Adrenal gland (tissue), 5 donors: Measurements from ENCODE around the gene PIRT.

Experiments used
- CTCF ChIP-seq, 6 experiments: fragments of 450-650 bp in 4 of 6; fragments of 200-600 bp in 2 of 6; sonication (generic) in 1 of 6; IDR thresholded peaks; 1 replicate in 5 of 6; 2 replicates in 1 of 6; pipeline versions ENCODE4 v1.5.1 to v1.8.0; 2016 to 2021; ENCODE audit warnings: antibody characterized with exemption in 6 of 6, mild to moderate bottlenecking in 2 of 6, moderate library complexity in 1 of 6
- POLR2A ChIP-seq, 2 donors: fragments of 450-650 bp; IDR thresholded peaks; one replicate each; pipeline ENCODE4 v1.6.1; 2017; ENCODE audit warnings: antibody characterized with exemption in 2 of 2, mild to moderate bottlenecking in 2 of 2, moderate library complexity in 1 of 2
- donor health status: DM: no; HTN: no; CAD: no.

GRCh38 chr17:10806545-10807262, 31.2 kb downstream of the PIRT start:
- TF ChIP-seq CTCF (IDR thresholded peaks at IDR 0.05): no peak
- no peak for TF ChIP-seq POLR2A (IDR thresholded peaks at IDR 0.05)
